Omental fat pad (tissue), 4 donors: Measurements from ENCODE around the gene FABP1. TPM values are rescaled to one million over a fixed set of nuclear protein-coding genes. Genes with fewer than 3 reads are reported as not detected.

Experiments
- ATAC-seq: fragments of 150-250 bp; one replicate; pipeline ENCODE4 v1.9.1; 2016; ENCODE audit warnings: mild to moderate bottlenecking, moderate library complexity; ENCODE audit not compliant: low FRiP score
- DNase-seq: peaks from one replicate; pipeline ENCODE4 v3.0.0-alpha.2; 2019; ENCODE audit warnings: low spot score
- CTCF ChIP-seq, 3 donors: fragments of 450-650 bp; IDR thresholded peaks; one replicate each; pipeline ENCODE4 v1.5.1; 2016 to 2017; ENCODE audit warnings: antibody characterized with exemption in 3 of 3, mild to moderate bottlenecking in 3 of 3, moderate library complexity in 2 of 3
- total RNA-seq, 4 donors: library from RNA; depleted of rRNA; stranded (reverse); fragments of >200 nt; gene quantifications; one replicate each; pipeline ENCODE4 v1.1.0, GENCODE V29; 2016

FABP1 gene
- total RNA-seq, 4 donors from 2014 or later: not detected

- TF ChIP-seq CTCF (IDR thresholded peaks at IDR 0.05): no peak
- ATAC-seq: no peak
- no peak for DNase-seq
Measured at GRCh38 chr2:88139804-88140203, 11.9 kb upstream of the FABP1 start.

DNA sequence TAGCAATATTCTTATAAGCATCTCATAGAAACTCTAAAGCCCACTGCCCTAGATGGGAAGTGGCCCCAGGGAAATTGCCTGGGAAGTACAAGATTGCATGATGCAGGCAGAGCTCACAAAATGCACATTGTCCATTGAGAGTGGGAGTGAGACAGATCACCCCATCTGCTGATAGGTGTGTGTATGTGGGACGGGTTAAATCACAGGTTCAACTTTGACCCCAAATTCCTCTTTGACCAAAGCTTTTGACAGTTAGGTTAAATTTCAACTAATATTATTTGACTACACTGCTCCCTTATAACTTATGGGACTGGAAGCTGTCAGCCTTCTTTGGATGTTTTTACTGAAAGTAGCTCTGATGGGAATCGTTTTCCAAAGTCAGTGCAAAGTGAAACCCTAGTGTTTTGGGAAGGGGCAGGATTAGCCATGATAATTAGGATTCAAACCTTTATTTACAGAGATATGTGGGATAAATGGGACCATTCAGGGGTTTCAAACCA, 11.4 kb upstream of the FABP1 start:
- ATAC-seq (no peak), DNase-seq (no peak)
- TF ChIP-seq CTCF (IDR thresholded peaks at IDR 0.05): no peak

GRCh38 chr2:88137833-88138232, 10.0 kb upstream of the FABP1 start:
- no peak for TF ChIP-seq CTCF (IDR thresholded peaks at IDR 0.05)
- no peak for ATAC-seq
- no peak for DNase-seq

DNA sequence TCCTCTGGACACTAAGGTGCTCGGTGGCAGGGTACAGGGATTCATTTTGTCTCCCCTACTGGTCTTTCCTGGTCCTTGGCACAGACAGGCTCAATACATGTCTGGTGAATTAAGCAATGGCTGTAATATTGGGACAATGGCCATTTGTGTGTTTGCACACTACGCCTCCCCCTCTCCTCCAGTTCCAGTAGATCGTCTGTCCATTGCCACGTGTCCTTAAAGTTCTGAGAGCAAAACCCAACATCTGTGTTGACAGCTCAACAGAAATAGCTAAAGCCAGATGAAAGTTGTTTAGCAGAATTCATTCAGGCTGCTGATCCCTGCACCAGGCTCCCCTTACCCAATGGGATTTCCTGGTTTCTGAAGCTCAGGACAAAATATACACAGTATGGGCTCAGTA, 9.0 kb upstream of the FABP1 start:
- no peak for ATAC-seq
- TF ChIP-seq CTCF (IDR thresholded peaks at IDR 0.05): no peak
- no peak for DNase-seq

DNA sequence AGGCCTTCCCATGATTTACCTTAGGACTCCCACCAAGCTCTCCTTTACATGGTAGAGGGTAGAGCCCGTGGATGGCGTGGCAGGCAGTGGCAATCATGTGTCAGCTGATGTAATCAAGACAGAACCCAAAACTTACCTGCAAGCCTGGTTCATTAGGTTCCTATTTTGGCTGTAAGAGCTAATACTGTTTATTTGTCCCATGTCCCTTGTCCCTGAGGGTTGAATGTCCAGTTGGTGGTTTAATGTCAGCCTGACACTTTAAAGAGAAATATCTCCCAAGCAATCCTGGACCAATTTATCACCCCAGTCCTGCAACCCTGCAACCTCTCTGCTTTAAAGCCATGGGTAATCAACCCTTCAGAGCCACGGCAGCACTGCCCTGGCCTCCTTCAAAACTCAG, 6.0 kb upstream of the FABP1 start:
- TF ChIP-seq CTCF (IDR thresholded peaks at IDR 0.05): no peak
- no peak for ATAC-seq
- no peak for DNase-seq

DNA sequence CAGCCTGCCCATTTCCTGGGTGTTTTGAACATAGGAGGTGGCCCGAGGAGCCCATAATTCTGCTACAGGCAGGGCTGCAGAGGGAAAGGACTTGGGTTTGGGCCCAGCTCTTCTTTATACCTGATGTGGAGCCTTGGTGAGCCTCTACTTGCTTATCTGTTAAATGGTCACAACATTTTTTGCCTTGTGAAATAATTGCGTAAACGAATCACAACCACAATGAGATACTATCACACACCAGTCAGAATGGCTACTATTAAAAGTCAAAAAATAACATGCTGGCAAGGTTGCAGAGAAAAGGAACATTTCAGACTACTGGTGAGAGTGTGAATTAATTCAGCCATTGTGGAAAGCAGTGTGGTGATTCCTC, 4.1 kb upstream of the FABP1 start:
- DNase-seq (no peak), ATAC-seq (no peak)
- TF ChIP-seq CTCF (IDR thresholded peaks at IDR 0.05): no peak

GRCh38 chr2:88131201-88131998, 3.5 kb upstream of the FABP1 start:
- DNase-seq: no peak
- ATAC-seq: no peak
- no peak for TF ChIP-seq CTCF (IDR thresholded peaks at IDR 0.05)
